ENCODE data around the gene HELZ.

DNA sequence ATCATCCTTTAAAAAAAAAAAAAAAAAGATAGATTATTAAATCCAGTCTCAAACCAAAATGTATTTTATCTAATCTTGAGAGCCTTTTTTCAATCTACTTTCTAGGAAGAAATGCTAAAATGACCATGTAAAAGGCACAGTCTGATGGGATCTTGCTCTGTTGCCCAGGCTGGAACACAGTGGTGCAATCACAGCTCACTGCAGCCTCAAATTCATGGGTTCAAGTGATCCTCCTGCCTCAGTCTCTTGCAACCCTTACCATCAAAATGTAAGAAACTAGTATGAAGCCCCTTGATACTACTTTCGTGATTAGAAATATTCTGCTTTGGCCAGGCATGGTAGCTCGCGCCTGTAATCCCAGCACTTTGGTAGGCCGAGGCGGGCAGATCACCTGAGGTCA is 70.8 kb downstream of the HELZ start:
- TF ChIP-seq, protein P1, sequence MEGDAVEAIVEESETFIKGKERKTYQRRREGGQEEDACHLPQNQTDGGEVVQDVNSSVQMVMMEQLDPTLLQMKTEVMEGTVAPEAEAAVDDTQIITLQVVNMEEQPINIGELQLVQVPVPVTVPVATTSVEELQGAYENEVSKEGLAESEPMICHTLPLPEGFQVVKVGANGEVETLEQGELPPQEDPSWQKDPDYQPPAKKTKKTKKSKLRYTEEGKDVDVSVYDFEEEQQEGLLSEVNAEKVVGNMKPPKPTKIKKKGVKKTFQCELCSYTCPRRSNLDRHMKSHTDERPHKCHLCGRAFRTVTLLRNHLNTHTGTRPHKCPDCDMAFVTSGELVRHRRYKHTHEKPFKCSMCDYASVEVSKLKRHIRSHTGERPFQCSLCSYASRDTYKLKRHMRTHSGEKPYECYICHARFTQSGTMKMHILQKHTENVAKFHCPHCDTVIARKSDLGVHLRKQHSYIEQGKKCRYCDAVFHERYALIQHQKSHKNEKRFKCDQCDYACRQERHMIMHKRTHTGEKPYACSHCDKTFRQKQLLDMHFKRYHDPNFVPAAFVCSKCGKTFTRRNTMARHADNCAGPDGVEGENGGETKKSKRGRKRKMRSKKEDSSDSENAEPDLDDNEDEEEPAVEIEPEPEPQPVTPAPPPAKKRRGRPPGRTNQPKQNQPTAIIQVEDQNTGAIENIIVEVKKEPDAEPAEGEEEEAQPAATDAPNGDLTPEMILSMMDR (IDR thresholded peaks at IDR 0.05; ENCODE audit: low read depth, low read length, missing input control), result no peak
- no peak for TF ChIP-seq TAF1 (conservative IDR thresholded peaks at IDR 0.05)
- no peak for TF ChIP-seq SP1 (IDR thresholded peaks at IDR 0.05)
- no peak for TF ChIP-seq RAD21 (IDR thresholded peaks at IDR 0.05)
- TF ChIP-seq YY1 (IDR thresholded peaks at IDR 0.05), result no peak
- no peak for TF ChIP-seq FOXA1 (IDR thresholded peaks at IDR 0.05)
- no peak for TF ChIP-seq JUND (IDR thresholded peaks at IDR 0.05)
- TF ChIP-seq EGR1 (IDR thresholded peaks at IDR 0.05; ENCODE audit: low read depth in 2 of 2), result no peak
